DMS114 treated with DMSO at 0.1 percent for 48 hours (cell line): Measurements from ENCODE around the gene SSRP1.

Source experiments
- DNase-seq: peaks from one replicate; lab custom pipeline; 2025; ENCODE audit not compliant: unreplicated experiment; lab: John Stamatoyannopoulos, UW

The SSRP1 gene

DNA sequence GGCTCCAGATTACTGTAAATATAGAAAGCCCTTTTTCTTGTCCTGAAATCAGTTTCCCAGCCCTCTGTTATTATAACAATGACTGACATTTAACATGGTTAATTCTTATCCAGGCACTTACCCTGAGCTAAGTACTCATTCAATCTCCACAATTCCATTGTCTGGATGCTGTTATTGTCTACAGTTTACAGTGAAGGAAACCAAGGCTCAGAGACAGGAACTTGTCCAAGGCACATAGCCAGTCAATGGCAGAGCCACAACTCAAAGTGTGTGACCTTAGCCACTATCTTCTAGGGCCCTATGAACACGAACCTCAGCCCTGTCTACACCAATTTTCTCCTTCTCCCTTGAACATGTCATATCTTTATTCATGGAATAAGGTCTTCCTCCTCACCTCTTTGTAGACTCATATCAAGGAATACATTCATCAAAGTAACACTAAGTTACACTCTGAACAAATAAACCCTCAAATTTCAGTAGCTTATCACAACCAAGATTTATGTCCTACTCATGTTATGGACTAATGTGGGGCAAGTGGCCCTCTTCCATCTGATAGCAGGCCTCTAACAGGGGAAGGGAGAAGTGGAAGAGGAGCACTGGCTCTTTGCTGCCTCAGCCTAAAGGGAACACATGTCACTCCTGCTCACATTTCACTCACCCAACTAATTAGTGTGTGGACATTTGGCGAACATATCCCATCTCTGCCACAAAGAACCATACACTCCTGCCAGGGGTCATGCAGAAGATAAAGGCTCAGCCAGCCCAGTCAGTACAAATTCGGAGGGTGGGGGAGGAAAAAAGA, 59.3 kb downstream of the SSRP1 start:
- no peak for DNase-seq
